HUES64 (cell line): ENCODE results near the gene BOLL.
A peak's percentile ranks its signal among the peaks of the same experiment; 100 is the strongest.
"Not testable (repeated sequence)": the region's sequence is repeated elsewhere in the genome, so short reads cannot be mapped to it uniquely, and the experiment has no call there.

Source experiments
- H3K27ac ChIP-seq: 2 replicates; pipeline ENCODE4 v1.7.0; 2013; ENCODE audit warnings: low read depth, low read length, inconsistent platforms
- H3K27me3 ChIP-seq: 2 replicates; pipeline ENCODE4 v1.6.1; 2013; ENCODE audit warnings: mild to moderate bottlenecking, low read length; ENCODE audit not compliant: insufficient read depth
- H3K36me3 ChIP-seq: 2 replicates; pipeline ENCODE4 v1.6.1; 2013; ENCODE audit warnings: mild to moderate bottlenecking, low read length; ENCODE audit not compliant: insufficient read depth
- H3K4me1 ChIP-seq: 2 replicates; pipeline ENCODE4 v1.6.1; 2013; ENCODE audit warnings: mild to moderate bottlenecking, low read length, moderate library complexity; ENCODE audit not compliant: insufficient read depth
- H3K4me3 ChIP-seq: 2 replicates; pipeline ENCODE4 v1.5.1; 2013; ENCODE audit warnings: mild to moderate bottlenecking, low read length, moderate library complexity
- H3K9ac ChIP-seq: 2 replicates; pipeline ENCODE4 v1.6.1; 2013; ENCODE audit warnings: mild to moderate bottlenecking, low read depth, low read length
- H3K9me3 ChIP-seq: 2 replicates; pipeline ENCODE4 v1.6.1; 2013; ENCODE audit warnings: low read depth, low read length; ENCODE audit not compliant: insufficient read depth
- WGBS: fragments of 150-250, 120-280 bp; methylation state at CpG from one replicate; pipeline ENCODE4 v1.1.7; 2013; ENCODE audit warnings: missing lambda C conversion rate; 5-methylcytosine and 5-hydroxymethylcytosine counted together

BOLL gene

DNA sequence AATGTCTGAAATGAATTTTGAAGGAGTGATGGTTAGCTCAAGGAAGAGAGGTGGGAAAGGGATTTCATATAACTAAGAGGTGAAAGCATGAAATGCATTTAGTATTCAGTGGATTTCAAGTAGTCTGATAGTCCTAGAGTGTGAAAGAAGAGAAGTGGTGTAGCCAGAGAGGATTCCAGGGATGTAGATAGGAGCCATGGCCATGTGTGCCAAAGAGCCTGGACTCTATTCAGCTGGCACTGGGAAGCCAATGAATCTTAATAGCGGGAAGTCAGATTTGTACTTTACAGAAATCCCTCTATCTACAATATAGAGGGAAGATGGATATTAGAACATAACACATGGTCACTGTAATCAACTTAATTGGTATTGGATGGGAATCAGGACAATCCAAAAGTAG is 8.3 kb upstream of the BOLL start:
- no peak overlapping the region for H3K27ac ChIP-seq
- WGBS: no CpG with 5 or more reads among the region's 1 CpG

DNA sequence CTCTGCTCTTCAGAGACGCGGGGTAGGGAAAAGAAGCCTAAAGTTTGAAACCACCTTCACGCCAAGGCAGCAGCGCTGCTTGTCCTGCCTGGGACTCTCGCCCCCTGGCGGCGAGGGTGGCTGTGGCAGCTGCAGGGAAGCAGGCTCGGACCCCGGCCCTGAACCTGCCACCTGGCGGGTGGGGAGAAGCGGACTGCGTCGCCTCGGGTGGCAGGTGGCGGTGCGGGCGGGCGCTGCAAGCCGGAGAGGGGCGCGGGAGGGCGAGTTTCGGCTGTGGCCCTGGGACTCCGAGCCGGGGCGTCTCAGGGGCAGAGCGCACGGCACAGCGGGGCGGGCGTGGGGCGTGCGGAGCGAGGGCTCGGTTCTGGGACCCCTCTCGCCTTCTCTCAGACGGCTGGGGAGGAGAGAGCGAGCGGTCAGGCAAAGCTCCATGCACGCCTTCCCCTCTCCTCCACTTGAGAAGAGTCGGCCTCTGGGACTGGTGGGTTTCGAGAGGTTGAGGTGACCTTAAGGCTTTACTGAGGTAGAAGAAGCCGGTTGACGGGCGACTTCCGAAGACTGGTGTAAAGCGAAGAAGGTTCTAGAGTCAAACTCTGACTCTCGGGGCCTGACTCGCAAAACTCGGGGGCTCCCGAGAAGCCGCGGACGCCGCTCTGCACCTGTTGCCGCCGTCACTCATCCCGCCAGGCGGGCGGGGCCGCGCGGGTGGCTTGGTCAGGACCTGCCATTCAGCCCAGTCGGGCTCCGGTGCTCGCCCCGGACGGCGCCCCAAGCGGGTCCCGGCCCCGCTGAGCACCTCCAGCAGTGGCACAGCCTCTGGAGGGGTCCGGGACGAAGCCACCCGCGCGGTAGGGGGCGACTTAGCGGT is 1.1 kb upstream of the BOLL start:
- Histone ChIP-seq H3K4me1 (no peaks in the 10 kb centered on the region), H3K27ac (no peak overlapping the region), H3K27me3 (peaks cover 36% of the 10 kb centered on the region), H3K9me3 (no peaks in the 10 kb centered on the region), H3K9ac (no peak overlapping the region), H3K36me3 (no peaks in the 10 kb centered on the region), H3K4me3 (peak overlapping the region; percentile 57)
- WGBS: 61% methylated on average over 79 of the region's 79 CpGs

More for the DNA sequence above, 8.3 kb upstream of the BOLL start:
- H3K4me3 ChIP-seq: no peak overlapping the region
- H3K36me3 ChIP-seq: no peaks in the 10 kb centered on the region
- no peaks in the 10 kb centered on the region for H3K4me1 ChIP-seq
- H3K27me3 ChIP-seq: peaks cover 6% of the 10 kb centered on the region; the same call in 1 of the 2 replicates
- no peaks in the 10 kb centered on the region for H3K9me3 ChIP-seq
- H3K9ac ChIP-seq: no peak overlapping the region

DNA sequence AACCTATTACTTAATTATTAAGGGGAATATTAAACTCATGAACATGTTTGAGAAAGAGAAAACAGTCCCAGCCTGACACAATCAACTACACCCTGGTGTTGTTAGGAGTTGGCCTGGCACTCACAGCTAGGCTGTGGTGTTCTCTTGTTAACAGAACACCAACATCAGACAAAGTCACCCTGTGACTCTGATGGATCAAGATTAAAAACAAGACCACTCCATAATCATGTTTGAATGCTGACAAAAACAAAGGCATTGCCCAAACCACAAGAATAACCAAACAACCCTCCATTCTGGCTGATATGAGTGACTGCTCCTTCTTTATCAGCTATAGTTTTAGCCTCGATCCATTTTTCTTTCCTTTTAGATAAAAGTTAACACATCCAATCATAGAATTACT is 3.0 kb downstream of the BOLL start:
- peaks cover 19% of the 10 kb centered on the region for H3K27me3 ChIP-seq
- 85% methylated on average over 1 of the region's 1 CpG for WGBS
- H3K9me3 ChIP-seq: no peaks in the 10 kb centered on the region
- H3K36me3 ChIP-seq: no peaks in the 10 kb centered on the region
- no peak overlapping the region for H3K27ac ChIP-seq
- no peak overlapping the region for H3K9ac ChIP-seq
- no peaks in the 10 kb centered on the region for H3K4me1 ChIP-seq
- no peak overlapping the region for H3K4me3 ChIP-seq

DNA sequence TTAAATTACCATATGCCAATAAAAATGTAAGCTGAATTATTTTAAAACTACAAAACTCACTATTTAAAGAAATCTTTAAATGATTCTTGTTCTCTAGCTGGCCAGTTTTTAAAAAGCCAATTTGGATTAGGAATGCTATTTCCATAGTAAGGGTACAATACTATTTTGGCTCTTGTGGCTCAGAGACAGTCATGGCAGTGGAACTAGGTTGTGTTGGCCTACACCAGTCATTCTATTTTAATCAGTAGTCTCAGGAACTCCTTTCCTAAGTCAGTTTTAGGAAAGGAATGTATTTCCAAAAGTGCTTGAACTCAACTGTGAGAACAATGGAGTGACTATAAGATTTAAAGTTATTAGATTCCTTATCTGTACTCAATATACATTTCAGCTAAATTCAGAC is 5.9 kb downstream of the BOLL start:
- Histone ChIP-seq H3K27me3 (no peaks in the 10 kb centered on the region), H3K36me3 (no peaks in the 10 kb centered on the region), H3K9ac (no peak overlapping the region), H3K9me3 (no peaks in the 10 kb centered on the region), H3K27ac (no peak overlapping the region), H3K4me1 (no peaks in the 10 kb centered on the region), H3K4me3 (no peak overlapping the region)

DNA sequence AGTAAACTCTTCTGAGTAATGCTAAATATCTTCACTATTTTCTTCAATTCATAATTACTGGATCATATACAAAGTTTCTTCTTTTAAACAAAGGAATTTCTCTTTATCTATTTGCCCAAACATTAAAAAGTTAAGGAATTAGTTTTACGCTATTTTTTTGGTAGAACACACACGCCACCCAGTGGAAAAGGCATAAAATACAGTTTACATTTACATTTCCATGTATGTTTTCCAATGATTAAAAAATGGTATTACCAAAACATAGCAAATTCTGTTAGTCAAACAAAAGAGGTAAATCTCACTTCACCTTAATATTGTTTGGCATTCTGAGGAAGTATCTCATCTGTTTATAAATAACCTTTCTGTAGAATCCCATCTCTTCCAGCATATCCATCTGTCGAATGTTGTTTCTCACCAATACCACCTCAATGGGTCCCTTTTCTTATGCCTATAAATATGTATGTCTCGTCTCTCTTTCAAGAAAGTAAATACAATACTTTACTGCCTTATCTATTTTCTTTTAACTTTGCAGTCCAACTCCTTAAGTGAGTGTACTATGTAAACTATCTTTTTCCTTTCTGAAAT is 7.2 kb downstream of the BOLL start:
- Histone ChIP-seq H3K36me3 (no peaks in the 10 kb centered on the region), H3K9me3 (no peaks in the 10 kb centered on the region), H3K4me3 (no peak overlapping the region), H3K27me3 (no peaks in the 10 kb centered on the region), H3K4me1 (no peaks in the 10 kb centered on the region), H3K9ac (no peak overlapping the region), H3K27ac (no peak overlapping the region)
- 75% methylated on average over 2 of the region's 4 CpGs for WGBS

DNA sequence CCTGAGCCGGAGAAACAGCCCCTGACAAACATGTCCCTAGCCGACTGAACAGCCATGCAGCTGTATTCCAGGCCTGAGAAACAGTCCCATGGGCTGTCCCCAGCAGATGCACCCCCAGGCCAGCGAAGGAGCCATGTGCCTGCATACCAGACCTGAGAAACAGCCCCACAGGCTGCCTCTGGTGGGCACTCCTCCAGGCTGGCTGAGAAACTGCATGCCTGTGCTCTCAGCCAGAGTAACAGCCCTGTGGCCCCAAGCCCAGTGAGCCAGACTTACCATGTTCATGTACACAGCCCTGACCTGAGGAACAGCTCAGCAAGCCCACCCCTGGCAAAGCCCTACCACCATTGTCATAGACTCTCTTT is 24.8 kb downstream of the BOLL start:
- no peak overlapping the region for H3K4me3 ChIP-seq
- H3K9ac ChIP-seq: no peak overlapping the region
- H3K9me3 ChIP-seq: peaks cover 13% of the 10 kb centered on the region; the same call in 1 of the 2 replicates
- 92% methylated on average over 3 of the region's 3 CpGs for WGBS
- H3K36me3 ChIP-seq: no peaks in the 10 kb centered on the region
- no peak overlapping the region for H3K27ac ChIP-seq
- H3K27me3 ChIP-seq: no peaks in the 10 kb centered on the region
- H3K4me1 ChIP-seq: no peaks in the 10 kb centered on the region

DNA sequence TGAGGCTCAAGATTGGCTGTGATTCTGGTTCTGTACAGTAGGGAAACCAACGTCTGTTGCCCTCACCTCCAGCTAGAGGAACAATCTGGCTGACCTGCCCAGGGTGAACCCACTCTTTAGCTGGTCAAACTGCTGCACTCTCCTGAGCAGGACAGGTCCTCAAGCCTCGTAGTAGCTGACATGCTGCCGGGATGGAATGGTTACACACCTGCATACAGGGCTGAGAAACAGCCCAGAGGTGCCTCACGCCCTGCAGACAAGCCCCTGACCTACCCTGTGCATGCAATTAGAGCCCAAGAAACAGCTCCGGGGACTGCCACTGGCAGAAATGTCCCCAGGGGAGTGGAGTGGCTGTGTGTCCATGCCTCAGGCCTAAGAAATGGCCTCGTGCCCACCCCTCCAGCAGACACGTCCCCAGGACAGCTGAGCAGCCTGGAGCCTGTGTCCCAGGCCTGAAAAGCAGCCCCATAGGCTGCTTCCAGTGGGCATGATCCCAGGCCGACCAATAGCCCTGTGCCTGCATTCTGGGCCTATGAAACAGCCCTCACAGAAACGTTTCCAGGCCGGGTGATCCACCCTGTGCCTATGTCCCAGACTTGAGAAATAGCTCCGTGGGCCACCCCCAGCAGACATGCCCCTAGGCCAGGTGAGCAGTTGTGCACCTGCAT is 25.4 kb downstream of the BOLL start:
- Histone ChIP-seq H3K9me3 (peaks cover 13% of the 10 kb centered on the region; the same call in 1 of the 2 replicates), H3K9ac (no peak overlapping the region), H3K36me3 (no peaks in the 10 kb centered on the region), H3K27me3 (no peaks in the 10 kb centered on the region), H3K4me1 (no peaks in the 10 kb centered on the region), H3K27ac (no peak overlapping the region), H3K4me3 (no peak overlapping the region)
- 90% methylated on average over 11 of the region's 11 CpGs for WGBS

DNA sequence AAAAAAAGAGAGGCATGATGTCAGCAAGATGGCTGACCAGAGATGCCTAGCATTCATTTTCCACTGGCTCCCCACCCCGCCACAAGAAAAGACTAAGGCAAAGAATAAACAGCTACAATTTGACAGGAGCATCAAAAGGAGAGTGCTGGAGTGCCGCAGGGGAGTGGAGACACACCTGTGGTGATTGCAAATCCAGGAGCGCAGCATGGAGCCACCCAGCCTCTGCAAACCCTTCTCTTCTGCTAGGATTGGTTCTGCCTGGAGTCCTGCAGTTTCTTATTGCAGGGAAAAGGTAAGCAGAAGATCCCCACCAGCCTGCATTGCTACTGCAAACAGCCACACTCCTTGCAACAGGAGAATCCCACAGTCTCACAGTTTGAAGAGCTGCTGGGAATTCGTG is 26.1 kb downstream of the BOLL start:
- no peaks in the 10 kb centered on the region for H3K27me3 ChIP-seq
- peaks cover 13% of the 10 kb centered on the region; the same call in 1 of the 2 replicates for H3K9me3 ChIP-seq
- no peak overlapping the region for H3K27ac ChIP-seq
- no peaks in the 10 kb centered on the region for H3K36me3 ChIP-seq
- H3K4me1 ChIP-seq: no peaks in the 10 kb centered on the region
- no peak overlapping the region for H3K4me3 ChIP-seq
- 86% methylated on average over 4 of the region's 4 CpGs for WGBS
- H3K9ac ChIP-seq: no peak overlapping the region

DNA sequence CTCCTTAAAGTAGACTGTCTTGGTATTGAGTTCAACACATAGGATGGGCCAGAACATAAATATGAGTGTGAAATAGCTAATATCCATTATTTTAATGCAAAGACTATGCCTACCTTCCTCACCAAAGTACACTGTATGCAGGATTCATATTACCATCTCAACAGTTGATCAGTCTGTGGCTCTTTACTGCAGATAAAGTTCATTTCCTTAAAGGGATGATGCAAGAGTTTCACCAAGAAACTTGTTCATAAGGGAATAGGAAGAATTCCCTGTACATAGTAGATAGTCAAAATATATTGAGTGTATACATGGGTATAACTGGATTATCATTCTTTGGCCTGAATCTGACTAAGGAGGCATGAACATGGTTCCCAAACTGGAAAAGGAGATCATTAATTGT is 44.9 kb downstream of the BOLL start:
- H3K9me3 ChIP-seq: no peaks in the 10 kb centered on the region
- H3K36me3 ChIP-seq: no peaks in the 10 kb centered on the region
- no peak overlapping the region for H3K27ac ChIP-seq
- no peak overlapping the region for H3K9ac ChIP-seq
- no peaks in the 10 kb centered on the region for H3K27me3 ChIP-seq
- H3K4me3 ChIP-seq: no peak overlapping the region
- H3K4me1 ChIP-seq: no peaks in the 10 kb centered on the region

DNA sequence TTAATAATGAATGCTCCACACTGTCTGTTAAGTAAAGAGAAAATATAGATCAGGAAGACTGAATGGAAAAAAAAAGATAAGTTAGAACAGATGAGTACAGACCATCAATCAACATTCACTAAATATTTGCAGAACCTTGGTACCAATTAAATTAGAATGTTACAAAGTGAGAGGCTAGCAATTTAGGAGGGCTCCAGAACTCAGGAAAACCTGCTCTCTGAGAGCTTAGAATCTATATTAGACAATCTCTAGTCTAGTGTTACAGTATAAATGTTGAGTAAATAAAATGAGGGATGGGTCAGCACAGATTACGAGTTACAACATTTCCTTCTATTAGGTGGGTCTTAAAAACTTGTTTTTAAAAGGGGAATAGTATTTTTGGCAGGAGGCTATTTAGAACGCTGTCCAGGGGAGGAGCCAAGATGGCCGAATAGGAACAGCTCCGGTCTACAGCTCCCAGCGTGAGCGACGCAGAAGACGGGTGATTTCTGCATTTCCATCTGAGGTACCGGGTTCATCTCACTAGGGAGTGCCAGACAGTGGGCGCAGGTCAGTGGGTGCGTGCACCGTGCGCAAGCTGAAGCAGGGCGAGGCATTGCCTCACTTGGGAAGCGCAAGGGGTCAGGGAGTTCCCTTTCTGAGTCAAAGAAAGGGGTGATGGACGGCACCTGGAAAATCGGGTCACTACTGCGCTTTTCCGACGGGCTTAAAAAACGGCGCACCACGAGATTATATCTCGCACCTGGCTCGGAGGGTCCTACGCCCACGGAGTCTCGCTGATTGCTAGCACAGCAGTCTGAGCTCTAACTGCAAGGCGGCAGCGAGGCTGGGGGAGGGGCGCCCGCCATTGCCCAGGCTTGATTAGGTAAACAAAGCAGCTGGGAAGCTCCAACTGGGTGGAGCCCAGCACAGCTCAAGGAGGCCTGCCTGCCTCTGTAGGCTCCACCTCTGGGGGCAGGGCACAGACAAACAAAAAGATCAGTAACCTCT is 56.3 kb downstream of the BOLL start:
- not testable (repeated sequence) for H3K36me3 ChIP-seq, H3K27ac ChIP-seq, H3K4me3 ChIP-seq, H3K27me3 ChIP-seq, H3K9me3 ChIP-seq, H3K4me1 ChIP-seq, H3K9ac ChIP-seq
- WGBS: 88% methylated on average over 31 of the region's 32 CpGs
